Kidney capillary endothelial cell (primary cell): Measurements from ENCODE around the gene PRKRIP1.
A peak's percentile ranks its signal among the peaks of the same experiment; 100 is the strongest.
"Not testable (repeated sequence)": the region's sequence is repeated elsewhere in the genome, so short reads cannot be mapped to it uniquely, and the experiment has no call there.

ENCODE experiments used
- DNase-seq: peaks from one replicate; pipeline ENCODE4 v3.0.0-alpha.2; 2018; ENCODE audit warnings: low spot score

Gene PRKRIP1

GRCh38 chr7:102431617-102432298 is 35.6 kb downstream of the PRKRIP1 start:
- DNase-seq: no peak

DNA sequence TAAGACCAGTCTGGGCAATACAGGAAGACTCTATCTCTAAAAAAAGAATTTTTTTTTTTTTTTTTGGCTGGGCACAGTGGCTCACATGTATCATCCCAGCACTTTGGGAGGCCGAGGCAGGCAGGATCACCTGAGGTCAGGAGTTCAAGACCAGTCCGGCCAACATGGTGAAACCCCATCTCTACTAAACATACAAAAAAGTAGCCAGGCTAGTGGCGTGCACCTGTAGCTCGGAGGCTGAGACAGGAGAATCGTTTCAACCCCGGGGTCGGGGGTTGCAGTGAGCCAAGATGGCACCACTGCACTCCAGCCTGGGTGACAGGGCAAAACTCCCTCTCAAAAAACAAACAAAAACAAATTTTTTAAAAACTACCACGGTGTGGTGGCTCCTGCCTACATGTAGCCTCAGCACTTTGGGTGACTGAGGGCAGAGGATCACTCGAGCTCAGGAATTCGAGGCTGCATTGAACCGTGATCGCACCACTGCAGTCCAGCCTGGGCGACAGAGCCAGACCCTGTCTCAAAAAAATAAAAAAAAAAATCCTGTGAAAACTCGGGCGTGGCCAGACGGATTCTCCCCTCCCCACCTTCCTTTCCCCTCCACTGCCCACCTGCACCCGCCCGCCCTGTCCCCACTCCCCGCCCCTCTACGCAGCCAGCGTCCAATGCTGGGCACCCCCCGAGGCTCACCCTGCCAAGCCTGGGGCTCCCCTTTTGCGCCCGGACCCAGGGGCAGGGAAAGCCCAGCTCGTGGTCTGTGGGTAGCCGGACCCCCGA is 36.5 kb downstream of the PRKRIP1 start:
- DNase-seq: no peak

- DNase-seq: peak; percentile 67
Observed at GRCh38 chr7:102433219-102434038, 37.3 kb downstream of the PRKRIP1 start, which contains the start of gene ORAI2. Gene ORAI2 (plus strand): TSS chr7:102433575. CDS start chr7:102438957, 5,382 bp downstream.

GRCh38 chr7:102434039-102434486 is 37.9 kb downstream of the PRKRIP1 start:
- DNase-seq: no peak

- DNase-seq: no peak
Observed at GRCh38 chr7:102436118-102436517, 40.0 kb downstream of the PRKRIP1 start.

GRCh38 chr7:102439963-102440795 is 44.0 kb downstream of the PRKRIP1 start:
- peak; percentile 97 for DNase-seq

GRCh38 chr7:102444961-102445673 is 49.0 kb downstream of the PRKRIP1 start:
- no peak for DNase-seq

DNA sequence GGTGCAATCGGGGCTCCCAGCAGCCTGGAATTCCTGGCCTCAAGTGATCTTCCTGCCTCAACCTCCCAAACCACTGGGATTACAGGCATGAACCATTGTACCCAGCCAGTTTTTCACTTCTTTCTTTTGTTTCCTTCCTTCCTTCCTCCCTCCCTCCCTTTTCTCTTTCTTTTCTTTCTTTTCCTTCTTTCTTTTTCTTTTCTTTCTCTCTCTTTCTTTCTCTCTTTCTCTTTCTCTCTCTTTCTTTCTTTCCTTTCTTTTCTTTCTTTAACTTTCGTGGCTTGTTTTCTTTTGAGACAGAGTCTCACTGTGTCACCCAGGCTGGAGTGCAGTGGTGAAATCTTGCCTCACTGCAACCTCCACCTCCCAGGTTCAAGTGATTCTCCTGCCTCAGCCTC is 49.5 kb downstream of the PRKRIP1 start:
- DNase-seq: no peak

GRCh38 chr7:102446387-102447156 is 50.4 kb downstream of the PRKRIP1 start:
- no peak for DNase-seq

DNA sequence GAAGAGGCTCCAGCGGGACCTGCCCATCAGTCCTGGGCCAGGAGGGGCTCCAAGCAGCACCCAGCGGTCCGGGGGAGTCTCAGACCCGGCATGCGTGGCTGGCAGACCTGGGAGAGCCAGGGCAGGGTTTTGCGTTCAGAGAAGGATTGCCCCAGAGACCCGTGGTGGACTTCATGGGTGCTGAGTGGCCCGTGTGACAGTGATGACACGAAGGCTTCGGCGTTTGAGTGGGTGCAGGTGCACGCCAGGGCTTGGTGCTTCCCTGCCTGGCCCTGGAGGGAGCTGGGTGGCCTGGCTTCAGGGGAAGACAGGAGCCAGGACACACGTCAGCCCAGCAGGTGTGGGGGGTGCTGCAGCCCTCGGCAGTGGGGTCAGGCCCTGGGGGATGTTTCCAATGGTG is 51.1 kb downstream of the PRKRIP1 start:
- DNase-seq: no peak

DNA sequence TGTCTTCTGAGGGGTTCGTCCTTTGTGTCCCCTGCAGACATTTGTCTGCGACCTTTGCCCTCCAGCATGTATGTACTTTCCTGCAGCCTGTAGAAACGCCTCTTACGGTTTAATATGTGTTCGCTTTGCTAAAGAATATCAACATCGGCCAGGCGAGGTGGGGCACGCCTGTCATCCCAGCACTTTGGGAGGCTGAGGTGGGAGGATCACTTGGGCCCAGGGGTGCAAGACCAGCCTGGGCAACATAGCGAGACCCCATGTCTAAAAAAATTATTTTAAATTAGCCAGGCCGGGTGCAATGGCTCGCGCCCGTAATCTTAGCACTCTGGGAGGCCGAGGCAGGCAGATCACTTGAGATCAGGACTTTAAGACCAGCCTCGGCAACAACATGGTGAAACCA is 53.0 kb downstream of the PRKRIP1 start:
- no peak for DNase-seq

- no peak for DNase-seq
Observed at GRCh38 chr7:102450242-102450641, 54.1 kb downstream of the PRKRIP1 start.

- no peak for DNase-seq
Observed at GRCh38 chr7:102451371-102452054, 55.4 kb downstream of the PRKRIP1 start.

DNA sequence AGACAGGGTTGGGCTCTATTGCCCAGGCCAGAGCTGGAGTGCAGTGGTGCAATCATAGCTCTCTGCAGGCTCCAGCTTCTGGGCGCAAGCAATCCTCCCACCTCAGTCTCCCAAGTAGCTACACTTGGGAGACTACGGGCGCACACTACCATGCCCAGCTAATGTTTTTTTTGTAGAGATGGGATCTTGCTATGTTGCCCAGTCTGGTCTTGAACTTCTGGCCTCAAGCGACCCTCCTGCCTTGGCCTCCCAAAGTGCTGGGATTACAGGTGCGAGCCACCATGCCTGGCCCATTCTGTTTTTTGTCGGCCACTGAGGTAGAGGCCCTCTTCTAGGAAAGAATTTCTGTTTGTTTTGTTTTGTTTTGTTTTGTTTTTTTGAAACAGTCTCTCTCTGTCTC is 56.3 kb downstream of the PRKRIP1 start:
- DNase-seq: no peak

DNA sequence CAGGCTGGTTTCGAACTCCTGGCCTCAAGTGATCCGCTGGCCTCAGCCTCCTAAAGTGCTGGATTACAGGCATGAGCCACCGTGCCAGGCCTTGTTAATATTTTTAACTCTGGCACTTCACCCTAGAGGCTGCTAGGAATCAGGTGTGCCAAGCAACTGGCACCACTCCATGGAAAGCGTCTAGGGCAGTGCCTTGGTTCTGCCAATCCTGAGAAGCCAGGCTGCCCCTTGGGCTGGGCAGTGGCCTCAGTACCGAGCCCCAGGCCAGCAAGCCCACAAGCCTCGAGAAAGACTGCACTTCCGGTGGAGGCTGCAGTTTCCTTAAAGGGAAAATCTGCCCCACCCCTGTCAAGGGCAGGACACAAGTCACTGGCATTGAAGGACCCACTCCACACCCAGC is 57.2 kb downstream of the PRKRIP1 start:
- no peak for DNase-seq

GRCh38 chr7:102454468-102454867 is 58.3 kb downstream of the PRKRIP1 start:
- DNase-seq: no peak

DNA sequence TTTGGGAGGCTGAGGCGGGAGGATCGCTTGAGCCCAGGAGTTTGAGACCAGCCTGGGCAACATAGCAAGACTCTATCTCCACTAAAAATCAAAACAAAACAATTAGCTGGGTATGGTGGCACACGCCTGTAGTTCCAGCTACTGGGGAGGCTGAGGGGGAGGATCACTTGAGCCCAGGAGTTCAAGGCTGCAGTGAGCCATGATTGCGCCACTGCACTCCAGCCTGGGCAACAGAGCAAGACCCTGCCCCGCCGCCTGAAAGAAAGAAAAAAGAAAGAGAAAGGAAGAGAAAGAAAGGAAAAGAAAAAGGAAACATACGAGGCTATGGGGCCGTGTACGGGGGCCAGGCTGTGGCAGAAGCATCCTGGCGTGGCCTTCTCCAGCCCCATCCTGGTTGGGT is 58.8 kb downstream of the PRKRIP1 start:
- not testable (repeated sequence) for DNase-seq

- DNase-seq: no peak
Observed at GRCh38 chr7:102455596-102455995, 59.4 kb downstream of the PRKRIP1 start.

DNA sequence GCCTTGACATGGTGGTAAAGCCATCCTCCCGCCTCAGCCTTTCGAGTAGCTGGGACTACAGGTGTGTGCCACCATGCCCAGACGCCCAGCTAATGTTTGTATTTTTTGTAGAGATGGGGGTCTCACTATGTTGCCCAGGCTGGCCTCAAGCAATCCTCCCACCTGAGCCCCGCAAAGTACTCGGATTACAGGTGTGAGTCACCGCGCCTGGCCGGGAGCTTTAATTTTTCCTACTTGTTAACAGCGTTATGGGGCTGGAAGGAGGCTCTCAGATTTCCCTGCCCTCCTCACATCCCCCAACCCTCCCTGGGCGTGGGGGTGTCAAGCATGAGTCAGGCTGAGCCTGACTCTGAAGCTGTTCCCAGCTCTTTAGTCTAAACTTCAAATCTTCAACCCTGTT is 60.2 kb downstream of the PRKRIP1 start:
- DNase-seq: no peak
